A549 (cell line): ENCODE data around the gene PTPN1. TPM values are rescaled to one million over a fixed set of nuclear protein-coding genes. Genes with fewer than 3 reads are reported as not detected.

Experiments
- ATAC-seq, 2 experiments: fragments of 200-7000 bp in 1 of 2; fragments of >200 bp in 1 of 2; cut with Nextera tagmentation in 1 of 2; cut with Tn5 transposase in 1 of 2; 3 replicates each; pipeline versions ENCODE4 v1.8.0 to v1.9.1; 2018 to 2020; ENCODE audit warnings: mild to moderate bottlenecking in 1 of 2, moderate library complexity in 1 of 2
- CTCF ChIA-PET: fragments of 300-600 bp; sonication (Branson Sonifier 250); formaldehyde crosslinking; extraction: SDS; loops from one replicate; lab custom pipeline; 2021; ENCODE audit warnings: antibody characterized with exemption, inconsistent platforms; lab: Yijun Ruan, JAX
- POLR2A ChIA-PET: fragments of 350-600 bp; formaldehyde crosslinking; extraction: SDS; loops from one replicate; lab custom pipeline; 2021; ENCODE audit warnings: antibody characterized with exemption, inconsistent platforms; lab: Yijun Ruan, JAX
- DNase-seq, 2 experiments: peaks; one replicate each; pipeline versions ENCODE4 v3.0.0 to v3.0.0-alpha.2; 2011 to 2016; ENCODE audit warnings: low read depth in 1 of 2, low spot score in 1 of 2
- FAIRE-seq: peaks from 2 replicates; lab custom pipeline; 2011; peaks lifted over from hg19 to GRCh38; lab: Jason Lieb, UNC
- H3K27ac ChIP-seq, 2 experiments: fragments of >200 bp; sonication (Bioruptor Twin); formaldehyde crosslinking; 3 replicates each; pipeline ENCODE4 v1.5.1; 2016 to 2017
- H3K4me1 ChIP-seq: fragments of >200 bp; sonication (Bioruptor Twin); formaldehyde crosslinking; 3 replicates; pipeline ENCODE4 v1.6.1; 2016
- H3K4me2 ChIP-seq: fragments of >200 bp; sonication (Bioruptor Twin); formaldehyde crosslinking; 3 replicates; pipeline ENCODE4 v1.6.1; 2016
- H3K4me3 ChIP-seq: fragments of >200 bp; sonication (Bioruptor Twin); formaldehyde crosslinking; 3 replicates; pipeline ENCODE4 v1.5.1; 2016
- H3K9me3 ChIP-seq: fragments of >200 bp; sonication (Bioruptor Twin); formaldehyde crosslinking; 3 replicates; pipeline ENCODE4 v1.6.1; 2016
- EHF ChIP-seq: fragments of 250-450 bp; sonication (Bioruptor Pico); IDR thresholded peaks from 2 replicates; pipeline ENCODE4 v1.5.0; 2020; ENCODE audit warnings: mild to moderate bottlenecking
- ESRRA ChIP-seq: fragments of 150-350 bp; IDR thresholded peaks from 2 replicates; pipeline ENCODE4 v1.6.1; 2014; ENCODE audit warnings: mild to moderate bottlenecking, low read length, borderline replicate concordance
- HDAC2 ChIP-seq: fragments of 200-600 bp; sonication (generic); IDR thresholded peaks from 2 replicates; pipeline ENCODE4 v1.6.1; 2016
- JUNB ChIP-seq: fragments of >200 bp; sonication (Bioruptor Twin); formaldehyde crosslinking; IDR thresholded peaks from 2 replicates; pipeline ENCODE4 v1.6.1; 2016
- KDM1A ChIP-seq: fragments of 200-600 bp; sonication (generic); IDR thresholded peaks from 2 replicates; pipeline ENCODE4 v1.6.1; 2016; ENCODE audit warnings: low read depth, mild to moderate bottlenecking
- NPAS2 ChIP-seq: fragments of 250-450 bp; sonication (Bioruptor Pico); IDR thresholded peaks from 2 replicates; pipeline ENCODE4 v1.8.0; 2022; ENCODE audit warnings: mild to moderate bottlenecking, moderate library complexity, borderline replicate concordance
- POLR2A ChIP-seq: IDR thresholded peaks from 2 replicates; pipeline ENCODE4 v1.6.1; 2012; ENCODE audit warnings: mild to moderate bottlenecking, low read length
- POLR2AphosphoS2 ChIP-seq: conservative IDR thresholded peaks from 2 replicates; pipeline ENCODE4 v1.6.1; 2012; ENCODE audit warnings: low read length, improper control_type of control experiment, inconsistent platforms
- RAD21 ChIP-seq, 2 experiments: fragments of >200 bp in 1 of 2; sonication (Bioruptor Twin) in 1 of 2; formaldehyde crosslinking in 1 of 2; IDR thresholded peaks in 1 of 2; conservative IDR thresholded peaks in 1 of 2; 2 replicates in 1 of 2; 3 replicates in 1 of 2; pipeline ENCODE4 v1.6.1; 2012 to 2018; ENCODE audit warnings: inconsistent platforms in 1 of 2
- SMC3 ChIP-seq: fragments of >200 bp; sonication (Bioruptor Twin); formaldehyde crosslinking; IDR thresholded peaks from 3 replicates; pipeline ENCODE4 v1.6.1; 2018; ENCODE audit warnings: inconsistent platforms
- SREBF2 ChIP-seq: fragments of 450-650 bp; IDR thresholded peaks from 2 replicates; pipeline ENCODE4 v1.6.1; 2014; ENCODE audit warnings: mild to moderate bottlenecking, moderate library complexity
- ZFP36 ChIP-seq: fragments of 450-650 bp; IDR thresholded peaks from 2 replicates; pipeline ENCODE4 v1.6.1; 2014; ENCODE audit warnings: borderline replicate concordance; ENCODE audit not compliant: partially characterized antibody
- ZSCAN20 ChIP-seq: fragments of 250-450 bp; sonication (Bioruptor Pico); IDR thresholded peaks from 2 replicates; pipeline ENCODE4 v1.8.0; 2022; ENCODE audit warnings: mild to moderate bottlenecking, moderate library complexity
- WGBS: methylation state at CpG from one replicate; pipeline ENCODE4 v1.1.6; 2017; ENCODE audit errors: missing lambda C conversion rate; 5-methylcytosine and 5-hydroxymethylcytosine counted together
- polyA plus RNA-seq, 4 experiments: library from polyadenylated mRNA; depleted of rRNA in 3 of 4; stranded (reverse); fragments of >200 nt; fragmentation: RNase III in 1 of 4; extraction: RNeasy Plus Mini Kit Qiagen cat#74134 plus additional on column Dnase treatment in 1 of 4; gene quantifications; 2 replicates in 3 of 4; 3 replicates in 1 of 4; pipeline ENCODE4 v1.2.3, GENCODE V29; 2011 to 2017
- TF ChIP-seq, protein P1 (sequence below): fragments of 250-450 bp; sonication (Bioruptor Pico); IDR thresholded peaks from 2 replicates; pipeline ENCODE4 v1.5.0; 2020; ENCODE audit warnings: low read depth, mild to moderate bottlenecking, moderate library complexity
- TF ChIP-seq, protein P2 (sequence below): fragments of >200 bp; sonication (Bioruptor Twin); formaldehyde crosslinking; IDR thresholded peaks from 3 replicates; pipeline ENCODE4 v1.5.1; 2016
- TF ChIP-seq, protein P3 (sequence below): fragments of >200 bp; sonication (Bioruptor Twin); formaldehyde crosslinking; IDR thresholded peaks from 3 replicates; pipeline ENCODE4 v1.6.1; 2016

The PTPN1 gene
- polyA plus RNA-seq, 2 of the 4 experiments (the other 2 are of a cell fraction), result 23.2 to 24.3 TPM

DNA sequence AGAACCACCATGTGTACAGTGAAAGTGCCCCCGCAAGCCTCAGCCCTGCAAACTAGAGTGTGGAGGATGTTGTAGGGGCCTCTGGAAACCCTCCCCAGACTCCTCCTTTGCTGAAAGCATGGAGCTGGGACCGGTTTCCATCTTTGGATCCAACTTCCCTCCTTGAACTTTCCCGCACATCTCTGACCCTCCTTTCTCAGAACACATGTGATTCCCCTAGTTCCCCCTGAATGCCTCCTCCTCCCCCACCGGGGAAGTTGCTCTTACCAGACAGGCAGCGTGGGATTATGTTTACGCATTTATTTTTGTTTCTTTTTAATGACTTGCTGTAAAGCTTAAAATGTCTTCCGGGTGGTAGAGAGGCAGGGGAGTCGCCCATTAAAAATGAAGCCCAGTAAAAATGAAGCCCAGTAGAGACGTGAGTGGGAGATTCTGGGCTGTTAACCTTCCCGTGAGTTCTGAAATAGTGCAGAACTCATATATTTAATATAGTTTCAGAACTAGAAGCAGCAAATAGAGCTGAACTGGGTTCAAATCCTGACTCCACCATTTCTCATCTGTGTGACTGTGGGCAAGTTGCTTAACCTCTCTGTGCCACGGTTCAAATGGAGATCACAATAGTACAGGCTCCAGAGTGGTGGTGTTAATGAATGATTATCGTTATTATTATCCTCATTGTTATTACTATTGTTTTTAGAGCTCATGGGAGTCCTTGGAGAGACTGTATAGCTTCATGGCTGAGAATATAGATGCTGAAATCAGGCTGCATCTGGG is 8.0 kb upstream of the PTPN1 start:
- no peak overlapping the region for H3K27ac ChIP-seq
- WGBS, result 83% methylated on average over 12 of the region's 12 CpGs
- CTCF ChIA-PET, result interaction anchor here (0.8 to 2.7 kb wide), 11 partner anchors 9 to 349 kb away, joined by 3 to 9 read pairs (median 4); no protein-coding TSS in a partner anchor
- no peak for FAIRE-seq
- H3K4me1 ChIP-seq, result peaks cover 4% of the 10 kb centered on the region; the same call in 1 of the 3 replicates
- no peak overlapping the region for H3K4me3 ChIP-seq
- TF ChIP-seq SREBF2 (no peak), ZSCAN20 (no peak), JUNB (no peak), POLR2A (no peak), KDM1A (no peak), EHF (CRISPR knock-in tag) (no peak), NPAS2 (CRISPR knock-in tag) (no peak), ZFP36 (no peak), ESRRA (no peak), SMC3 (no peak), POLR2AphosphoS2 (no peak)
- TF ChIP-seq, protein P1, sequence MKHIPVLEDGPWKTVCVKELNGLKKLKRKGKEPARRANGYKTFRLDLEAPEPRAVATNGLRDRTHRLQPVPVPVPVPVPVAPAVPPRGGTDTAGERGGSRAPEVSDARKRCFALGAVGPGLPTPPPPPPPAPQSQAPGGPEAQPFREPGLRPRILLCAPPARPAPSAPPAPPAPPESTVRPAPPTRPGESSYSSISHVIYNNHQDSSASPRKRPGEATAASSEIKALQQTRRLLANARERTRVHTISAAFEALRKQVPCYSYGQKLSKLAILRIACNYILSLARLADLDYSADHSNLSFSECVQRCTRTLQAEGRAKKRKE (CRISPR knock-in tag), result no peak
- TF ChIP-seq, protein P2, sequence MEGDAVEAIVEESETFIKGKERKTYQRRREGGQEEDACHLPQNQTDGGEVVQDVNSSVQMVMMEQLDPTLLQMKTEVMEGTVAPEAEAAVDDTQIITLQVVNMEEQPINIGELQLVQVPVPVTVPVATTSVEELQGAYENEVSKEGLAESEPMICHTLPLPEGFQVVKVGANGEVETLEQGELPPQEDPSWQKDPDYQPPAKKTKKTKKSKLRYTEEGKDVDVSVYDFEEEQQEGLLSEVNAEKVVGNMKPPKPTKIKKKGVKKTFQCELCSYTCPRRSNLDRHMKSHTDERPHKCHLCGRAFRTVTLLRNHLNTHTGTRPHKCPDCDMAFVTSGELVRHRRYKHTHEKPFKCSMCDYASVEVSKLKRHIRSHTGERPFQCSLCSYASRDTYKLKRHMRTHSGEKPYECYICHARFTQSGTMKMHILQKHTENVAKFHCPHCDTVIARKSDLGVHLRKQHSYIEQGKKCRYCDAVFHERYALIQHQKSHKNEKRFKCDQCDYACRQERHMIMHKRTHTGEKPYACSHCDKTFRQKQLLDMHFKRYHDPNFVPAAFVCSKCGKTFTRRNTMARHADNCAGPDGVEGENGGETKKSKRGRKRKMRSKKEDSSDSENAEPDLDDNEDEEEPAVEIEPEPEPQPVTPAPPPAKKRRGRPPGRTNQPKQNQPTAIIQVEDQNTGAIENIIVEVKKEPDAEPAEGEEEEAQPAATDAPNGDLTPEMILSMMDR, result no peak
- TF ChIP-seq, protein P3, sequence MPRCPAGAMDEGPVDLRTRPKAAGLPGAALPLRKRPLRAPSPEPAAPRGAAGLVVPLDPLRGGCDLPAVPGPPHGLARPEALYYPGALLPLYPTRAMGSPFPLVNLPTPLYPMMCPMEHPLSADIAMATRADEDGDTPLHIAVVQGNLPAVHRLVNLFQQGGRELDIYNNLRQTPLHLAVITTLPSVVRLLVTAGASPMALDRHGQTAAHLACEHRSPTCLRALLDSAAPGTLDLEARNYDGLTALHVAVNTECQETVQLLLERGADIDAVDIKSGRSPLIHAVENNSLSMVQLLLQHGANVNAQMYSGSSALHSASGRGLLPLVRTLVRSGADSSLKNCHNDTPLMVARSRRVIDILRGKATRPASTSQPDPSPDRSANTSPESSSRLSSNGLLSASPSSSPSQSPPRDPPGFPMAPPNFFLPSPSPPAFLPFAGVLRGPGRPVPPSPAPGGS, result no peak
- TF ChIP-seq, all 56 proteins: peak for 0
- H3K9me3 ChIP-seq, result no peaks in the 10 kb centered on the region
- POLR2A ChIA-PET, result interaction anchor here (0.6 kb wide), 1 partner anchor 19 kb away, joined by 3 read pairs; no protein-coding TSS in a partner anchor
- DNase-seq (no peak), ATAC-seq (no peak)
- no peak overlapping the region for H3K4me2 ChIP-seq

DNA sequence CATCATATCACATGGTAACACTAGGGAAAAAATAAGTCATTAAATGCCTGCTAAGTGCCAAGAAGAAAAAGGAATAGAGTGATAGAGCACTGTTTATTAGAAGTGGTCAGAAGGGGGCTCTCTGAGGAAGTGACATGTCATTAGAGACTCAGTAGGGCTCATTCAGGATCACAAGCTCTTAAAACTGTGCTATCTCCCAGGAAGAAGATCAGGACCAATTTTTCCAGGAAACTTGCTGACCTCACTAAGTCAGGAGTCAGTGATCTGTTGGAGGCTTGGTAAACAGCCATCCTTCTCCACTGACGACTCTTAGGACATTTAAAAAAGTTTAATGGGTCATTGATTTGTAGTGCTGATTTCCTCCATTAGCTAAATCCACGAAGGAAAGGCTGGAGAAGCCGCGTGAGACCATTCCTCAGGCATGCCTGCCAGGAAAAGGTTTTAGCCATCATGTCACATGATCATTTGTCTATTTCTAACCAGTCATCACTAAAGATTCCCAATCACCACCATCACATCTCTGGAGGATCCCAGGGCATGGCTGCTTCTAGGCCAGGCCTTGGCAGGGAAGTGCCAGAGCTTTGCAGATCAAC is 5.9 kb upstream of the PTPN1 start:
- 0 out of 6 replicates have a peak overlapping the region, but pooled peaks of 1 of the 2 experiments have one; percentile 12 for H3K27ac ChIP-seq
- no peak for DNase-seq
- H3K4me1 ChIP-seq, result peaks cover 6% of the 10 kb centered on the region
- no peaks in the 10 kb centered on the region for H3K9me3 ChIP-seq
- H3K4me2 ChIP-seq, result no peak overlapping the region
- 85% methylated on average over 4 of the region's 4 CpGs for WGBS
- no peak overlapping the region for H3K4me3 ChIP-seq
- TF ChIP-seq, protein P2, result peak; percentile 10; the same call in 1 of the 3 replicates
- no peak for TF ChIP-seq HDAC2
- peak in 1 of 2 experiments; percentile 45; a peak in 2 of 5 replicates for TF ChIP-seq RAD21 (conservative IDR thresholded peaks at IDR 0.05 in 1 of 2, IDR thresholded peaks at IDR 0.05 in 1 of 2)
- FAIRE-seq, result no peak
- POLR2A ChIA-PET, result no interaction called here
- ATAC-seq, result peak in 1 of 2 experiments; percentile 41; a peak in 2 of 6 replicates
- CTCF ChIA-PET, result interaction anchor here (0.9 to 2.1 kb wide), 7 partner anchors 17 to 284 kb away, joined by 3 to 6 read pairs (median 3); no protein-coding TSS in a partner anchor
